GM23338 (cell line): ENCODE results near the gene NUCB2. TPM values are rescaled to one million over a fixed set of nuclear protein-coding genes. Genes with fewer than 3 reads are reported as not detected.

Source experiments
- ATAC-seq: fragments of 200-7000 bp; cut with Tn5 transposase; 3 replicates; pipeline ENCODE4 v1.9.1; 2020
- DNase-seq: peaks from one replicate; pipeline ENCODE4 v3.0.0-alpha.2; 2015; ENCODE audit warnings: low spot score
- H2AFZ ChIP-seq: fragments of 200-600 bp; sonication (generic); 2 replicates; pipeline ENCODE4 v1.8.0; 2016; ENCODE audit warnings: antibody characterized with exemption, mild to moderate bottlenecking, moderate library complexity
- H3F3A ChIP-seq: fragments of 200-600 bp; sonication (generic); replicated peaks from 2 replicates; pipeline ENCODE4 v1.8.0; 2017; ENCODE audit warnings: antibody characterized with exemption, mixed run types, low read depth
- H3K27ac ChIP-seq: fragments of 200-600 bp; sonication (generic); 2 replicates; pipeline ENCODE4 v1.6.1; 2016; ENCODE audit warnings: low read depth
- H3K27me3 ChIP-seq: fragments of 200-600 bp; sonication (generic); 2 replicates; pipeline ENCODE4 v1.8.0; 2016; ENCODE audit warnings: mild to moderate bottlenecking, mixed run types, moderate library complexity; ENCODE audit not compliant: insufficient read depth
- H3K36me3 ChIP-seq: fragments of 200-600 bp; sonication (generic); 2 replicates; pipeline ENCODE4 v1.8.0; 2016; ENCODE audit warnings: mild to moderate bottlenecking; ENCODE audit not compliant: insufficient read depth
- H3K4me1 ChIP-seq: fragments of 200-600 bp; sonication (generic); 2 replicates; pipeline ENCODE4 v1.8.0; 2016; ENCODE audit warnings: mild to moderate bottlenecking, moderate library complexity; ENCODE audit not compliant: insufficient read depth
- H3K4me2 ChIP-seq: fragments of 200-600 bp; sonication (generic); 2 replicates; pipeline ENCODE4 v1.7.1; 2017; ENCODE audit warnings: mixed run types
- H3K4me3 ChIP-seq: fragments of 200-600 bp; sonication (generic); 2 replicates; pipeline ENCODE4 v1.6.1; 2016; ENCODE audit warnings: mixed run types
- H3K79me2 ChIP-seq: fragments of 200-600 bp; sonication (generic); replicated peaks from 2 replicates; pipeline ENCODE4 v1.8.0; 2017; ENCODE audit warnings: mild to moderate bottlenecking; ENCODE audit not compliant: insufficient read depth
- H3K9me2 ChIP-seq: fragments of 200-600 bp; sonication (generic); 2 replicates; pipeline ENCODE4 v1.8.0; 2017; ENCODE audit not compliant: insufficient read depth
- H4K20me1 ChIP-seq: fragments of 200-600 bp; sonication (generic); replicated peaks from 2 replicates; pipeline ENCODE4 v1.8.0; 2017; ENCODE audit warnings: mild to moderate bottlenecking; ENCODE audit not compliant: insufficient read depth
- H3K27ac Mint-ChIP-seq: 2 replicates; pipeline ENCODE4 v1.8.0; 2020; ENCODE audit warnings: inconsistent platforms, mild to moderate bottlenecking, moderate library complexity, mixed read lengths
- H3K27me3 Mint-ChIP-seq: 3 replicates; pipeline ENCODE4 v1.8.0; 2022; ENCODE audit warnings: low read depth, mild to moderate bottlenecking, moderate library complexity, mixed read lengths, inconsistent platforms; ENCODE audit not compliant: insufficient read depth, poor library complexity
- H3K36me3 Mint-ChIP-seq: 3 replicates; pipeline ENCODE4 v1.8.0; 2021; ENCODE audit warnings: low read depth, mild to moderate bottlenecking, inconsistent platforms, moderate library complexity, mixed read lengths
- H3K4me1 Mint-ChIP-seq: 3 replicates; pipeline ENCODE4 v1.8.0; 2020; ENCODE audit warnings: mild to moderate bottlenecking, inconsistent platforms, mixed read lengths
- H3K4me3 Mint-ChIP-seq: 3 replicates; pipeline ENCODE4 v1.8.0; 2021; ENCODE audit warnings: moderate library complexity, mild to moderate bottlenecking, inconsistent platforms, mixed read lengths
- H3K9me3 Mint-ChIP-seq: 3 replicates; pipeline ENCODE4 v1.8.0; 2020; ENCODE audit warnings: moderate library complexity, mild to moderate bottlenecking, inconsistent platforms, mixed read lengths
- CREB1 ChIP-seq: fragments of 250-450 bp; sonication (Bioruptor Pico); IDR thresholded peaks from 2 replicates; pipeline ENCODE4 v1.5.0; 2020; ENCODE audit warnings: low read depth, mild to moderate bottlenecking, moderate library complexity
- CTCF ChIP-seq, 2 experiments: fragments of 200-600 bp in 1 of 2; sonication (generic) in 1 of 2; conservative IDR thresholded peaks; 2 replicates each; pipeline versions ENCODE4 v1.5.1 to v1.6.1; 2016 to 2017; ENCODE audit warnings: antibody characterized with exemption in 2 of 2, low read depth in 2 of 2, mild to moderate bottlenecking in 2 of 2, moderate library complexity in 1 of 2
- EZH2 ChIP-seq: fragments of 200-600 bp; sonication (generic); IDR thresholded peaks from one replicate; pipeline ENCODE4 v1.8.0; 2017; ENCODE audit warnings: antibody characterized with exemption, mild to moderate bottlenecking, low read depth; ENCODE audit not compliant: unreplicated experiment
- NANOG ChIP-seq: IDR thresholded peaks from 2 replicates; pipeline ENCODE4 v1.6.1; 2016; ENCODE audit warnings: antibody characterized with exemption, borderline replicate concordance
- ZNF114 ChIP-seq: fragments of 250-450 bp; sonication (Bioruptor Pico); IDR thresholded peaks from 2 replicates; pipeline ENCODE4 v1.5.0; 2020; ENCODE audit warnings: mild to moderate bottlenecking, moderate library complexity
- ZNF462 ChIP-seq: fragments of 250-450 bp; sonication (Bioruptor Pico); IDR thresholded peaks from 2 replicates; pipeline ENCODE4 v1.5.0; 2020; ENCODE audit warnings: mild to moderate bottlenecking, moderate library complexity
- polyA plus RNA-seq: library from polyadenylated mRNA; unstranded; fragments of >200 nt; fragmentation: Nextera tagmentation; extraction: Ambion mirVana; gene quantifications from 2 replicates; pipeline ENCODE4 v1.2.1, GENCODE V29; 2016
- total RNA-seq: library from RNA; depleted of rRNA; stranded (reverse); fragments of >200 nt; shearing (Covaris generic); gene quantifications from 2 replicates; pipeline ENCODE4 v1.2.3, GENCODE V29; 2014

Gene NUCB2
- total and polyA plus RNA-seq, 2 experiments from 2014 or later = 16.6 to 86.9 TPM

- TF ChIP-seq ZNF462 (CRISPR knock-in tag) = no peak
These were observed 38.4 kb downstream of the NUCB2 start (continued) for GRCh38 chr11:17314904-17315426.

GRCh38 chr11:17328871-17329494 lies 52.4 kb downstream of the NUCB2 start:
- DNase-seq (peak; percentile 66), ATAC-seq (peak; percentile 95)
- no peak overlapping the region for H3K27ac ChIP-seq
- H3K27me3 ChIP-seq = no peaks in the 10 kb centered on the region
- no peak overlapping the region for H3K4me2 ChIP-seq
- no peaks in the 10 kb centered on the region for H3F3A ChIP-seq
- Mint-ChIP-seq H3K4me1 (peaks cover 3% of the 10 kb centered on the region; the same call in 2 of the 3 replicates), H3K4me3 (no peak overlapping the region; the same call in 2 of the 3 replicates), H3K27me3 (no peaks in the 10 kb centered on the region), H3K27ac (no peak overlapping the region), H3K36me3 (no peaks in the 10 kb centered on the region), H3K9me3 (no peaks in the 10 kb centered on the region)
- H3K4me3 ChIP-seq = no peak overlapping the region
- no peak for TF ChIP-seq NANOG
- peak in 1 of 2 experiments; percentile 45; a peak in 2 of 4 replicates for TF ChIP-seq CTCF (conservative IDR thresholded peaks at IDR 0.05; ENCODE audit: low read depth in 2 of 2)
- no peak for TF ChIP-seq ZNF114 (CRISPR knock-in tag)
- no peak for TF ChIP-seq EZH2
- no peak for TF ChIP-seq CREB1 (CRISPR knock-in tag)
- no peaks in the 10 kb centered on the region for H3K79me2 ChIP-seq
- H2AFZ ChIP-seq = no peak overlapping the region
- no peaks in the 10 kb centered on the region for H3K36me3 ChIP-seq
- H4K20me1 ChIP-seq = no peaks in the 10 kb centered on the region
- H3K4me1 ChIP-seq = no peaks in the 10 kb centered on the region
- H3K9me2 ChIP-seq = no peaks in the 10 kb centered on the region
